HG02798 (cell line): ENCODE results near the gene DUSP1.
A peak's percentile ranks its signal among the peaks of the same experiment; 100 is the strongest.
"Not testable (repeated sequence)": the region's sequence is repeated elsewhere in the genome, so short reads cannot be mapped to it uniquely, and the experiment has no call there.

ENCODE experiments used
- ATAC-seq: cut with Tn5 transposase; IDR thresholded peaks from one replicate; pipeline ENCODE4 v1.9.1; 2021; ENCODE audit warnings: mild to moderate bottlenecking; ENCODE audit not compliant: unreplicated experiment, poor library complexity

DUSP1 gene

GRCh38 chr5:172798422-172799215, 27.6 kb upstream of the DUSP1 start:
- no peak for ATAC-seq

GRCh38 chr5:172797771-172798191, 26.8 kb upstream of the DUSP1 start:
- ATAC-seq = no peak

GRCh38 chr5:172796306-172796705, 25.3 kb upstream of the DUSP1 start:
- no peak for ATAC-seq

GRCh38 chr5:172795318-172795977, 24.5 kb upstream of the DUSP1 start:
- no peak for ATAC-seq

- ATAC-seq = peak; percentile 35
These were observed 22.8 kb upstream of the DUSP1 start for GRCh38 chr5:172793577-172794488.

GRCh38 chr5:172792701-172793570, 21.9 kb upstream of the DUSP1 start:
- no peak for ATAC-seq

GRCh38 chr5:172791726-172792445, 20.9 kb upstream of the DUSP1 start:
- ATAC-seq = no peak

- no peak for ATAC-seq
These were observed 20.3 kb upstream of the DUSP1 start for GRCh38 chr5:172791286-172791685.

- no peak for ATAC-seq
These were observed 19.5 kb upstream of the DUSP1 start for GRCh38 chr5:172790496-172790889.

GRCh38 chr5:172789687-172790495, 18.9 kb upstream of the DUSP1 start:
- no peak for ATAC-seq

- no peak for ATAC-seq
These were observed 18.0 kb upstream of the DUSP1 start for GRCh38 chr5:172788771-172789686.

- ATAC-seq = not testable (repeated sequence)
These were observed 16.5 kb upstream of the DUSP1 start for GRCh38 chr5:172787538-172787937.

GRCh38 chr5:172786736-172787462, 15.9 kb upstream of the DUSP1 start:
- no peak for ATAC-seq

- no peak for ATAC-seq
These were observed 14.6 kb upstream of the DUSP1 start for GRCh38 chr5:172785429-172786088.

- not testable (repeated sequence) for ATAC-seq
These were observed 13.2 kb upstream of the DUSP1 start for GRCh38 chr5:172784162-172784561.

- ATAC-seq = not testable (repeated sequence)
These were observed 12.3 kb upstream of the DUSP1 start for GRCh38 chr5:172783319-172783718.
